HL-60 (cell line): Measurements from ENCODE around the gene CXCL14.

Experiments
- GABPA ChIP-seq: IDR thresholded peaks from 2 replicates; pipeline ENCODE4 v1.6.1; 2012; ENCODE audit warnings: low read depth
- POLR2AphosphoS5 ChIP-seq: IDR thresholded peaks from 2 replicates; pipeline ENCODE4 v1.6.1; 2012; ENCODE audit warnings: low read depth
- REST ChIP-seq: IDR thresholded peaks from 2 replicates; pipeline ENCODE4 v1.6.1; 2012; ENCODE audit warnings: low read depth; ENCODE audit not compliant: insufficient replicate concordance
- SPI1 ChIP-seq: IDR thresholded peaks from 2 replicates; pipeline ENCODE4 v1.6.1; 2012; ENCODE audit warnings: low read depth, mild to moderate bottlenecking, borderline replicate concordance
- TF ChIP-seq, protein P1 (sequence below): IDR thresholded peaks from one replicate; pipeline ENCODE4 v1.5.1; 2011; ENCODE audit warnings: low read length, control low read depth, inconsistent platforms; ENCODE audit not compliant: insufficient read depth

DNA sequence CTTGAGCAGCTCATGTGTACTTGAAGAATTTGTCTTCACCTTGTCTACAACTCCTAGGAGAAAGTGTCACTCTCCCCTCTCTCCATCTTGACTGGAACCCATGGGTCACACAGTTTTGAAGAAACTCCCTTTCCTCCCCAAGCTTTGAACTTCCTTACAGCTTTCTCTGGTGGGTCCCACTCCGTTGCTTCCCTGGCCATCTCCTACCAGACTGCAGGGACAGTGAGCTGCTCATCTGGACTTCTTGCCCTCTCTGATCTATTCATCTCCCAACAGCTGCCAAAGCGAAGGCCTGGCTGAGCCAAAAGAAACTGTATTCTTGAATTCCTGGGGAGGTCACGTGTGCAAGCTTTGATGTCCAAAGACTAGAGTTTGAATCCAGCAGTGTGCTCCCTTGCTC is 22.7 kb upstream of the CXCL14 start:
- TF ChIP-seq, protein P1, sequence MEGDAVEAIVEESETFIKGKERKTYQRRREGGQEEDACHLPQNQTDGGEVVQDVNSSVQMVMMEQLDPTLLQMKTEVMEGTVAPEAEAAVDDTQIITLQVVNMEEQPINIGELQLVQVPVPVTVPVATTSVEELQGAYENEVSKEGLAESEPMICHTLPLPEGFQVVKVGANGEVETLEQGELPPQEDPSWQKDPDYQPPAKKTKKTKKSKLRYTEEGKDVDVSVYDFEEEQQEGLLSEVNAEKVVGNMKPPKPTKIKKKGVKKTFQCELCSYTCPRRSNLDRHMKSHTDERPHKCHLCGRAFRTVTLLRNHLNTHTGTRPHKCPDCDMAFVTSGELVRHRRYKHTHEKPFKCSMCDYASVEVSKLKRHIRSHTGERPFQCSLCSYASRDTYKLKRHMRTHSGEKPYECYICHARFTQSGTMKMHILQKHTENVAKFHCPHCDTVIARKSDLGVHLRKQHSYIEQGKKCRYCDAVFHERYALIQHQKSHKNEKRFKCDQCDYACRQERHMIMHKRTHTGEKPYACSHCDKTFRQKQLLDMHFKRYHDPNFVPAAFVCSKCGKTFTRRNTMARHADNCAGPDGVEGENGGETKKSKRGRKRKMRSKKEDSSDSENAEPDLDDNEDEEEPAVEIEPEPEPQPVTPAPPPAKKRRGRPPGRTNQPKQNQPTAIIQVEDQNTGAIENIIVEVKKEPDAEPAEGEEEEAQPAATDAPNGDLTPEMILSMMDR = no peak
- TF ChIP-seq POLR2AphosphoS5 = no peak
- no peak for TF ChIP-seq REST
- TF ChIP-seq GABPA = no peak
- no peak for TF ChIP-seq SPI1
